K562 (cell line): ENCODE results near the gene SPINK4. TPM values are rescaled to one million over a fixed set of nuclear protein-coding genes. Genes with fewer than 3 reads are reported as not detected.
A peak's percentile ranks its signal among the peaks of the same experiment; 100 is the strongest.

Experiments used
- CHD1 ChIP-seq: fragments of 200-600 bp; sonication (generic); IDR thresholded peaks from one replicate; pipeline ENCODE4 v1.6.1; 2012; ENCODE audit warnings: mild to moderate bottlenecking, moderate library complexity, low read length, inconsistent platforms
- MNT ChIP-seq, 2 experiments: fragments of 450-650 bp; conservative IDR thresholded peaks; 2 replicates each; pipeline ENCODE4 v1.6.1; 2017; ENCODE audit warnings: mild to moderate bottlenecking in 2 of 2, moderate library complexity in 2 of 2
- REST ChIP-seq, 2 experiments: fragments of 450-650 bp; formaldehyde crosslinking in 1 of 2; IDR thresholded peaks; 2 replicates each; pipeline versions ENCODE4 v1.4.0 to v1.6.1; 2014 to 2020; ENCODE audit warnings: mild to moderate bottlenecking in 2 of 2, borderline replicate concordance in 1 of 2, low read depth in 1 of 2
- ZBTB2 ChIP-seq: fragments of 450-650 bp; IDR thresholded peaks from 2 replicates; pipeline ENCODE4 v1.6.1; 2016; ENCODE audit warnings: antibody characterized with exemption
- ZNF511 ChIP-seq: sonication (generic); formaldehyde crosslinking; IDR thresholded peaks from 2 replicates; pipeline ENCODE4 v1.8.0; 2022; ENCODE audit warnings: mild to moderate bottlenecking, missing genetic modification reagents
- ZNF592 ChIP-seq: fragments of 450-650 bp; IDR thresholded peaks from 2 replicates; pipeline ENCODE4 v1.6.1; 2017; ENCODE audit warnings: antibody characterized with exemption, mild to moderate bottlenecking
- polyA plus RNA-seq, 8 experiments: library from polyadenylated mRNA; depleted of rRNA in 4 of 8; stranded (reverse) in 5 of 8; unstranded in 3 of 8; fragments of >200 nt; fragmentation: Nextera tagmentation in 2 of 8; fragmentation: Illumina TruSeq in 1 of 8; extraction: Ambion mirVana in 2 of 8; extraction: Trizol in 1 of 8; gene quantifications; 2 replicates each; pipeline versions ENCODE4 v1.2.1 to v1.2.3, GENCODE V29; 2011 to 2014; ENCODE audit warnings: inconsistent platforms in 1 of 8, missing spikeins in 1 of 8
- total RNA-seq, 7 experiments: library from RNA; depleted of rRNA in 6 of 7; stranded (reverse); fragments of >200 nt in 6 of 7; fragmentation: Illumina TruSeq in 2 of 7; extraction: Trizol in 2 of 7; gene quantifications; 2 replicates each; pipeline versions ENCODE4 v1.2.1 to v1.2.3, GENCODE V29; 2011 to 2021; ENCODE audit warnings: low replicate concordance in 1 of 7

Gene SPINK4
- total and polyA plus RNA-seq, 9 of the 15 experiments (the other 6 are each of a cell fraction or from before 2014, with no cell fraction given): 0.74 to 5.5 (median 2.1) TPM; not detected in 2

- TF ChIP-seq ZNF592 (0 out of 2 replicates have a peak, but pooled peaks have one; percentile 13), CHD1 (peak; percentile 38), ZNF511 (CRISPR knock-in tag) (peak; percentile 16; the same call in 1 of the 2 replicates), MNT (conservative IDR thresholded peaks at IDR 0.05) (peak in 1 of 2 experiments; percentile 55; a peak in 1 of 4 replicates), REST (IDR thresholded peaks at IDR 0.05; ENCODE audit: borderline replicate concordance) (no peak), REST (CRISPR knock-in tag; IDR thresholded peaks at IDR 0.05; ENCODE audit: low read depth) (no peak), ZBTB2 (0 out of 2 replicates have a peak, but pooled peaks have one; percentile 16)
Measured at GRCh38 chr9:33263131-33264002, 23.4 kb downstream of the SPINK4 start (continued).
